ENCODE data around the gene TMEM163.

The TMEM163 gene

GRCh38 chr2:134692499-134692898 lies 26.3 kb downstream of the TMEM163 start:
- no peak for DNase-seq (ENCODE audit: low read depth)

GRCh38 chr2:134690629-134691215 lies 28.1 kb downstream of the TMEM163 start:
- no peak for DNase-seq (ENCODE audit: low read depth)

- DNase-seq (ENCODE audit: low read depth): no peak
Observed at GRCh38 chr2:134689315-134689714, 29.5 kb downstream of the TMEM163 start.

- DNase-seq (ENCODE audit: low read depth): no peak
Observed at GRCh38 chr2:134685967-134686366, 32.8 kb downstream of the TMEM163 start.

- DNase-seq (ENCODE audit: low read depth): no peak
Observed at GRCh38 chr2:134683561-134684112, 35.2 kb downstream of the TMEM163 start.

GRCh38 chr2:134682726-134683125 lies 36.1 kb downstream of the TMEM163 start:
- DNase-seq (ENCODE audit: low read depth): no peak

GRCh38 chr2:134681201-134681600 lies 37.6 kb downstream of the TMEM163 start:
- DNase-seq (ENCODE audit: low read depth): no peak

GRCh38 chr2:134679745-134680144 lies 39.1 kb downstream of the TMEM163 start:
- DNase-seq (ENCODE audit: low read depth): no peak

GRCh38 chr2:134679294-134679693 lies 39.5 kb downstream of the TMEM163 start:
- DNase-seq (ENCODE audit: low read depth): no peak

- DNase-seq (ENCODE audit: low read depth): no peak
Observed at GRCh38 chr2:134677856-134678756, 40.7 kb downstream of the TMEM163 start.

- no peak for DNase-seq (ENCODE audit: low read depth)
Observed at GRCh38 chr2:134676960-134677359, 41.8 kb downstream of the TMEM163 start.

GRCh38 chr2:134675314-134675713 lies 43.5 kb downstream of the TMEM163 start:
- no peak for DNase-seq (ENCODE audit: low read depth)

- DNase-seq (ENCODE audit: low read depth): no peak
Observed at GRCh38 chr2:134674687-134675086, 44.1 kb downstream of the TMEM163 start.

- DNase-seq (ENCODE audit: low read depth): no peak
Observed at GRCh38 chr2:134671513-134671912, 47.3 kb downstream of the TMEM163 start.

GRCh38 chr2:134670955-134671354 lies 47.8 kb downstream of the TMEM163 start:
- DNase-seq (ENCODE audit: low read depth): no peak

GRCh38 chr2:134669731-134670669 lies 48.8 kb downstream of the TMEM163 start:
- no peak for DNase-seq (ENCODE audit: low read depth)

- peak; percentile 39 for DNase-seq (ENCODE audit: low read depth)
Observed at GRCh38 chr2:134668821-134669220, 50.0 kb downstream of the TMEM163 start.

GRCh38 chr2:134667541-134667940 lies 51.3 kb downstream of the TMEM163 start:
- DNase-seq (ENCODE audit: low read depth): no peak

GRCh38 chr2:134667081-134667480 lies 51.7 kb downstream of the TMEM163 start:
- no peak for DNase-seq (ENCODE audit: low read depth)

- no peak for DNase-seq (ENCODE audit: low read depth)
Observed at GRCh38 chr2:134665727-134666506, 52.9 kb downstream of the TMEM163 start.
